HepG2 (cell line): ENCODE data around the gene SLC41A3.

Experiments used
- ATF1 ChIP-seq: IDR thresholded peaks from 2 replicates; pipeline ENCODE4 v1.6.1; 2016; ENCODE audit warnings: mild to moderate bottlenecking, control low read depth
- ATF3 ChIP-seq: sonication (generic); formaldehyde crosslinking; IDR thresholded peaks from 2 replicates; pipeline ENCODE4 v1.4.0; 2020; ENCODE audit warnings: missing genetic modification reagents
- DNMT1 ChIP-seq: sonication (generic); formaldehyde crosslinking; IDR thresholded peaks from 2 replicates; pipeline ENCODE4 v1.5.1; 2020; ENCODE audit warnings: mild to moderate bottlenecking, missing genetic modification reagents
- E2F1 ChIP-seq: sonication (generic); formaldehyde crosslinking; IDR thresholded peaks from 2 replicates; pipeline ENCODE4 v1.5.0; 2020; ENCODE audit warnings: missing genetic modification reagents
- FOXO4 ChIP-seq: sonication (generic); formaldehyde crosslinking; conservative IDR thresholded peaks from 2 replicates; pipeline ENCODE4 v1.8.1; 2023; ENCODE audit warnings: missing genetic modification reagents
- PBX2 ChIP-seq: IDR thresholded peaks from 2 replicates; pipeline ENCODE4 v1.6.1; 2016; ENCODE audit warnings: control low read depth
- RAD21 ChIP-seq: fragments of 450-650 bp; formaldehyde crosslinking; IDR thresholded peaks from 2 replicates; pipeline ENCODE4 v1.5.0; 2020; ENCODE audit warnings: mild to moderate bottlenecking
- SRSF9 ChIP-seq: fragments of 200-400 bp; formaldehyde crosslinking; IDR thresholded peaks from 2 replicates; pipeline ENCODE4 v1.6.1; 2018; ENCODE audit warnings: borderline replicate concordance, mild to moderate bottlenecking, low read depth, low read length; ENCODE audit not compliant: insufficient read depth, poor library complexity, severe bottlenecking
- ZNF354B ChIP-seq: sonication (generic); formaldehyde crosslinking; IDR thresholded peaks from 2 replicates; pipeline ENCODE4 v1.8.0; 2022; ENCODE audit warnings: mild to moderate bottlenecking, missing genetic modification reagents
- ZNF724P ChIP-seq: sonication (generic); formaldehyde crosslinking; IDR thresholded peaks from 2 replicates; pipeline ENCODE4 v1.8.0; 2022; ENCODE audit warnings: missing genetic modification reagents, borderline replicate concordance

GRCh38 chr3:125960066-125960424 is 123.9 kb downstream of the SLC41A3 start:
- no peak for TF ChIP-seq DNMT1 (CRISPR knock-in tag)
- TF ChIP-seq ATF3 (CRISPR knock-in tag): no peak
- TF ChIP-seq ZNF724P (CRISPR knock-in tag): no peak
- no peak for TF ChIP-seq FOXO4
- no peak for TF ChIP-seq RAD21 (CRISPR knock-in tag)
- TF ChIP-seq ZNF354B: no peak
- no peak for TF ChIP-seq SRSF9
- TF ChIP-seq PBX2 (CRISPR knock-in tag): no peak
- no peak for TF ChIP-seq E2F1 (CRISPR knock-in tag)
- no peak for TF ChIP-seq ATF1 (CRISPR knock-in tag)
